GM12878 (cell line): Measurements from ENCODE around the gene KLHL26. TPM values are rescaled to one million over a fixed set of nuclear protein-coding genes. Genes with fewer than 3 reads are reported as not detected.

Source experiments
- ATAC-seq: fragments of 200-7000 bp; cut with Tn5 transposase; 3 replicates; pipeline ENCODE4 v1.9.1; 2020; ENCODE audit warnings: mild to moderate bottlenecking, moderate library complexity
- BruUV-seq: library from RNA; stranded (reverse); fragments of 400-500 nt; replicated peaks from 2 replicates; lab custom pipeline; 2021; lab: Mats Ljungman, UMichigan
- CTCF ChIA-PET: fragments of 300-600 bp; sonication (Branson Sonifier 250); formaldehyde crosslinking; extraction: SDS; loops from one replicate; lab custom pipeline; 2021; ENCODE audit warnings: inconsistent platforms; lab: Yijun Ruan, JAX
- POLR2A ChIA-PET: fragments of 350-600 bp; formaldehyde crosslinking; extraction: SDS; loops from one replicate; lab custom pipeline; 2021; ENCODE audit warnings: inconsistent platforms; lab: Charles Lee
- RAD21 ChIA-PET: fragments of 300-600 bp; sonication (Branson Sonifier 250); formaldehyde crosslinking; loops from one replicate; lab custom pipeline; 2023; ENCODE audit warnings: antibody characterized with exemption; ENCODE audit not compliant: unreplicated experiment; lab: Charles Lee
- SMC1A ChIA-PET: fragments of 300-600 bp; sonication (Branson Sonifier 250); formaldehyde crosslinking; loops from one replicate; lab custom pipeline; 2023; ENCODE audit not compliant: unreplicated experiment, uncharacterized antibody; lab: Charles Lee
- DNase-seq: peaks from one replicate; pipeline ENCODE4 v3.0.0-alpha.2; 2011; ENCODE audit warnings: low read depth, low spot score
- FAIRE-seq: peaks from 3 replicates; lab custom pipeline; 2011; peaks lifted over from hg19 to GRCh38; lab: Jason Lieb, UNC
- H2AFZ ChIP-seq: 2 replicates; pipeline ENCODE4 v1.6.0; 2011; ENCODE audit warnings: low read depth, low read length, control low read depth; ENCODE audit not compliant: control insufficient read depth
- H3K27ac ChIP-seq: 2 replicates; pipeline ENCODE4 v1.5.1; 2011; ENCODE audit warnings: control low read depth; ENCODE audit not compliant: control insufficient read depth, insufficient read depth
- H3K27me3 ChIP-seq, 2 experiments: replicated peaks in 1 of 2; 2 replicates each; pipeline versions ENCODE4 v1.6.0 to v1.6.1; 2011; ENCODE audit warnings: low read length in 1 of 2; ENCODE audit not compliant: control insufficient read depth in 2 of 2, insufficient read depth in 2 of 2
- H3K36me3 ChIP-seq, 2 experiments: 2 replicates each; pipeline ENCODE4 v1.5.1; 2011; ENCODE audit warnings: low read length in 1 of 2; ENCODE audit not compliant: control insufficient read depth in 2 of 2, insufficient read depth in 2 of 2
- H3K4me1 ChIP-seq: 2 replicates; pipeline ENCODE4 v1.6.1; 2011; ENCODE audit warnings: mild to moderate bottlenecking, low read length, moderate library complexity, mixed read lengths; ENCODE audit not compliant: control insufficient read depth, insufficient read depth
- H3K4me2 ChIP-seq: 2 replicates; pipeline ENCODE4 v1.6.0; 2011; ENCODE audit warnings: control low read depth; ENCODE audit not compliant: control insufficient read depth, insufficient read depth
- H3K4me3 ChIP-seq: fragments of 200-600 bp; sonication (generic); 2 replicates; pipeline ENCODE4 v1.5.1; 2016
- H3K79me2 ChIP-seq: 2 replicates; pipeline ENCODE4 v1.6.0; 2011; ENCODE audit warnings: low read length; ENCODE audit not compliant: control insufficient read depth, insufficient read depth
- H3K9ac ChIP-seq: 2 replicates; pipeline ENCODE4 v1.8.0; 2011; ENCODE audit warnings: low read length, control low read depth, mixed read lengths; ENCODE audit not compliant: control insufficient read depth, insufficient read depth
- H3K9me3 ChIP-seq: replicated peaks from 3 replicates; pipeline ENCODE4 v1.5.1; 2011; ENCODE audit warnings: mild to moderate bottlenecking, low read length; ENCODE audit not compliant: control insufficient read depth, insufficient read depth
- H4K20me1 ChIP-seq: 2 replicates; pipeline ENCODE4 v1.6.0; 2011; ENCODE audit not compliant: control insufficient read depth, insufficient read depth
- ASH2L ChIP-seq: fragments of 300-600, 200-600 bp; sonication (generic); IDR thresholded peaks from 2 replicates; pipeline ENCODE4 v1.6.1; 2017; ENCODE audit warnings: low read depth, mild to moderate bottlenecking, borderline replicate concordance
- BACH1 ChIP-seq: fragments of 450-650 bp; IDR thresholded peaks from 2 replicates; pipeline ENCODE4 v1.6.1; 2017; ENCODE audit warnings: mild to moderate bottlenecking, borderline replicate concordance
- CHD2 ChIP-seq: IDR thresholded peaks from 2 replicates; pipeline ENCODE4 v1.6.1; 2011; ENCODE audit warnings: low read depth, low read length, improper control_type of control experiment, borderline replicate concordance
- EP300 ChIP-seq, 2 experiments: fragments of 150-350 bp in 1 of 2; IDR thresholded peaks; 2 replicates each; pipeline ENCODE4 v1.6.1; 2011 to 2012; ENCODE audit warnings: low read depth in 2 of 2, low read length in 2 of 2, borderline replicate concordance in 1 of 2, improper control_type of control experiment in 1 of 2, inconsistent platforms in 1 of 2; ENCODE audit not compliant: control insufficient read depth in 1 of 2
- FOXK2 ChIP-seq: fragments of 450-650 bp; IDR thresholded peaks from 2 replicates; pipeline ENCODE4 v1.6.1; 2017; ENCODE audit warnings: mild to moderate bottlenecking, moderate library complexity
- GATAD2B ChIP-seq: fragments of 450-650 bp; conservative IDR thresholded peaks from 2 replicates; pipeline ENCODE4 v1.6.1; 2017; ENCODE audit warnings: low read depth, mild to moderate bottlenecking, moderate library complexity
- IRF3 ChIP-seq: fragments of 450-650 bp; IDR thresholded peaks from 2 replicates; pipeline ENCODE4 v1.6.1; 2014; ENCODE audit warnings: mild to moderate bottlenecking
- KDM1A ChIP-seq: fragments of 200-600 bp; sonication (generic); IDR thresholded peaks from 2 replicates; pipeline ENCODE4 v1.6.1; 2016; ENCODE audit warnings: borderline replicate concordance
- MXI1 ChIP-seq: fragments of 150-350 bp; IDR thresholded peaks from 2 replicates; pipeline ENCODE4 v1.6.1; 2011; ENCODE audit warnings: low read depth, mild to moderate bottlenecking, inconsistent platforms, low read length, improper control_type of control experiment
- NFIC ChIP-seq: IDR thresholded peaks from 2 replicates; pipeline ENCODE4 v1.6.1; 2012; ENCODE audit warnings: low read depth, mild to moderate bottlenecking, inconsistent platforms, low read length, moderate library complexity
- NR2C2 ChIP-seq: IDR thresholded peaks from 2 replicates; pipeline ENCODE4 v1.6.1; 2011; ENCODE audit warnings: borderline replicate concordance, low read depth; ENCODE audit not compliant: control insufficient read depth, insufficient read length
- PAX8 ChIP-seq: fragments of 450-650 bp; IDR thresholded peaks from 2 replicates; pipeline ENCODE4 v1.6.1; 2017; ENCODE audit warnings: mild to moderate bottlenecking, moderate library complexity
- PKNOX1 ChIP-seq: fragments of 450-650 bp; IDR thresholded peaks from 2 replicates; pipeline ENCODE4 v1.6.1; 2016; ENCODE audit warnings: mild to moderate bottlenecking
- RFX5 ChIP-seq: IDR thresholded peaks from 2 replicates; pipeline ENCODE4 v1.6.1; 2011; ENCODE audit warnings: low read depth, low read length, improper control_type of control experiment
- SIX5 ChIP-seq: IDR thresholded peaks from 2 replicates; pipeline ENCODE4 v1.6.1; 2011; ENCODE audit warnings: mild to moderate bottlenecking, low read depth, low read length, moderate library complexity; ENCODE audit not compliant: severe bottlenecking
- WGBS: methylation state at CpG from one replicate; pipeline ENCODE4 v1.1.6; 2016; ENCODE audit warnings: low lambda C conversion rate; ENCODE audit not compliant: insufficient replicate concordance, insufficient coverage; ENCODE audit errors: missing lambda C conversion rate; 5-methylcytosine and 5-hydroxymethylcytosine counted together
- in situ Hi-C: fragments of 300-500 bp; cut with MboI; formaldehyde crosslinking; loops from 9 replicates; pipeline ENCODE4 v1.14.3; 2018; ENCODE audit warnings: mixed read lengths
- intact Hi-C: fragments of 100-400 bp; cut with micrococcal nuclease; formaldehyde crosslinking; loops from one replicate; pipeline ENCODE4 v1.14.2; 2022; ENCODE audit not compliant: unreplicated experiment
- polyA plus RNA-seq, 11 experiments: library from polyadenylated mRNA; depleted of rRNA in 4 of 11; unstranded in 6 of 11; stranded (reverse) in 5 of 11; fragments of >200 nt; fragmentation: Nextera tagmentation in 4 of 11; fragmentation: Illumina TruSeq in 1 of 11; extraction: Ambion mirVana in 4 of 11; extraction: Trizol in 1 of 11; gene quantifications; 1 replicate in 1 of 11; 2 replicates in 10 of 11; pipeline versions ENCODE4 v1.2.1 to v1.2.3, GENCODE V29; 2011 to 2016; ENCODE audit warnings: inconsistent platforms in 2 of 11, missing spikeins in 2 of 11, low read depth in 1 of 11
- total RNA-seq, 4 experiments: library from RNA; depleted of rRNA in 3 of 4; stranded (reverse); fragments of >200 nt in 3 of 4; fragmentation: Illumina TruSeq in 1 of 4; extraction: Trizol in 1 of 4; gene quantifications; 2 replicates each; pipeline versions ENCODE4 v1.2.1 to v1.2.3, GENCODE V29; 2013 to 2021

KLHL26 gene
- total and polyA plus RNA-seq, 10 of the 15 experiments (the other 5 are each of a cell fraction or from before 2014, with no cell fraction given), result 0.18 to 14.6 (median 2.9) TPM

- RAD21 ChIA-PET, result no interaction called here
- intact Hi-C loops (no loop called here), in situ Hi-C loops (no loop called here)
- Histone ChIP-seq H3K9me3 (no peaks in the 10 kb centered on the region), H3K4me3 (no peak overlapping the region), H3K79me2 (no peaks in the 10 kb centered on the region), H3K36me3 (no peaks in the 10 kb centered on the region; a peak in 2 of 4 replicates), H3K27me3 (no peaks in the 10 kb centered on the region), H4K20me1 (peaks cover 5% of the 10 kb centered on the region; the same call in 1 of the 2 replicates), H3K4me1 (peaks cover 26% of the 10 kb centered on the region), H3K27ac (no peak overlapping the region), H3K4me2 (no peak overlapping the region), H2AFZ (no peak overlapping the region), H3K9ac (no peak overlapping the region)
- SMC1A ChIA-PET, result no interaction called here
- ATAC-seq (no peak), FAIRE-seq (no peak), DNase-seq (no peak)
- no TSS peak for BruUV-seq
- CTCF ChIA-PET, result no interaction called here
- WGBS, result no CpG with 5 or more reads among the region's 1 CpG
- POLR2A ChIA-PET, result no interaction called here
- TF ChIP-seq PAX8, result no peak
- TF ChIP-seq KDM1A, result no peak
- TF ChIP-seq SIX5, result no peak
- TF ChIP-seq NFIC, result no peak
These were observed 17.0 kb downstream of the KLHL26 start for GRCh38 chr19:18653853-18654252.

GRCh38 chr19:18654469-18654868 lies 17.6 kb downstream of the KLHL26 start:
- ChIA-PET SMC1A (no interaction called here), POLR2A (no interaction called here), RAD21 (no interaction called here), CTCF (no interaction called here)
- ATAC-seq, result no peak
- H4K20me1 ChIP-seq, result peaks cover 3% of the 10 kb centered on the region; the same call in 1 of the 2 replicates
- in situ Hi-C loops (no loop called here), intact Hi-C loops (no loop called here)
- no peak overlapping the region for H2AFZ ChIP-seq
- peaks cover 25% of the 10 kb centered on the region for H3K4me1 ChIP-seq
- BruUV-seq, result TSS peak; percentile 65
- no peaks in the 10 kb centered on the region for H3K79me2 ChIP-seq
- DNase-seq, result no peak
- 85% methylated on average over 7 of the region's 7 CpGs for WGBS
- H3K9me3 ChIP-seq, result no peaks in the 10 kb centered on the region
- H3K9ac ChIP-seq, result no peak overlapping the region
- no peaks in the 10 kb centered on the region for H3K27me3 ChIP-seq
- H3K27ac ChIP-seq, result no peak overlapping the region
- H3K4me3 ChIP-seq, result no peak overlapping the region
- FAIRE-seq, result no peak
- H3K4me2 ChIP-seq, result no peak overlapping the region
- no peaks in the 10 kb centered on the region; a peak in 2 of 4 replicates for H3K36me3 ChIP-seq
- TF ChIP-seq ASH2L (no peak), PKNOX1 (no peak), BACH1 (no peak), CHD2 (no peak), EP300 (IDR thresholded peaks at IDR 0.05; ENCODE audit: borderline replicate concordance in 1 of 2, control insufficient read depth in 1 of 2, low read depth in 2 of 2, low read length in 2 of 2) (no peak), PAX8 (no peak), NR2C2 (no peak), RFX5 (no peak), FOXK2 (no peak), IRF3 (no peak), GATAD2B (no peak), MXI1 (no peak)
